Measurements from ENCODE around the gene KCNK5.

DNA sequence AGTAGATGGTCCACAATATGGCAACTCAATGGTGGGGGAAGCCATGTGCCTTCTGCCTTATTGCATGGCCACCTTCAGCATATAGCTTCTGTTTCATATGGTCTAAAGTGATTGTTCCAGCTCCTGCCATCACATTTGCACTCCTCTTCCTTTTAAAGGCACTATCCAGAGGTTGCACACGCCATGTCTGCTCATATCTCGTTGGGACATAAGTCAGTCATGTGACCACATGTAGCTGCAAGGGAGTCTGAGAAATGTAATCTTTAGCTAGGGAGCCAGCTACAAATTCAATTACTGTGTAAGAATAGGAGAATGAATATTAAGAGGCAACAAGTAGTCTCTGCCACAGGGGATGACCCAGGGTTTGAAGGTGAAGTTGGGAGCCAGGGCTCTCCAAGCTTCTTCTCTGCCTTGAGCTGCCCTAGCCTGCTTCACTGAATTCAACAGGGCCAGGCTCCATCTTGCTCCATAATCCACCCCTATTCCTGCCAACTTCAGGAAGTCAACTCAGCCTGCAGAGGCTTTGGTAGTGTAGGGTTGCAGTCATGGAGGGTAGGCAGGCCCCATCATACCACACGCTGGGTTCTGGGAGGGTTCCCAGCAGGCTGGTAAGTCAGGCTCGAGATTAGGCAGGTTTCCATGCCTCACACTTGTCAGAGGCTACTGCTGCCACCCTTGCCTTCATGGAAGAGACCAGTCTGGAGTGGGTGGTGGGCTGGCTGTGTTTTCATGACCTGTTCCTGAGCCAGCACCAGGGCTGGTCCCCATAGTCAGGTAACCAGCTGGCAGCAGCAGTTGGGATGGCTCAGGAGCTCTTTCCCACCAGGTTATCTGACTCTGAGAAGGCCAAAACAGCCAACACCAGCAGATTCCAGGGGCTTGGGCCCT, 57.5 kb downstream of the KCNK5 start:
- TF ChIP-seq, protein P1, sequence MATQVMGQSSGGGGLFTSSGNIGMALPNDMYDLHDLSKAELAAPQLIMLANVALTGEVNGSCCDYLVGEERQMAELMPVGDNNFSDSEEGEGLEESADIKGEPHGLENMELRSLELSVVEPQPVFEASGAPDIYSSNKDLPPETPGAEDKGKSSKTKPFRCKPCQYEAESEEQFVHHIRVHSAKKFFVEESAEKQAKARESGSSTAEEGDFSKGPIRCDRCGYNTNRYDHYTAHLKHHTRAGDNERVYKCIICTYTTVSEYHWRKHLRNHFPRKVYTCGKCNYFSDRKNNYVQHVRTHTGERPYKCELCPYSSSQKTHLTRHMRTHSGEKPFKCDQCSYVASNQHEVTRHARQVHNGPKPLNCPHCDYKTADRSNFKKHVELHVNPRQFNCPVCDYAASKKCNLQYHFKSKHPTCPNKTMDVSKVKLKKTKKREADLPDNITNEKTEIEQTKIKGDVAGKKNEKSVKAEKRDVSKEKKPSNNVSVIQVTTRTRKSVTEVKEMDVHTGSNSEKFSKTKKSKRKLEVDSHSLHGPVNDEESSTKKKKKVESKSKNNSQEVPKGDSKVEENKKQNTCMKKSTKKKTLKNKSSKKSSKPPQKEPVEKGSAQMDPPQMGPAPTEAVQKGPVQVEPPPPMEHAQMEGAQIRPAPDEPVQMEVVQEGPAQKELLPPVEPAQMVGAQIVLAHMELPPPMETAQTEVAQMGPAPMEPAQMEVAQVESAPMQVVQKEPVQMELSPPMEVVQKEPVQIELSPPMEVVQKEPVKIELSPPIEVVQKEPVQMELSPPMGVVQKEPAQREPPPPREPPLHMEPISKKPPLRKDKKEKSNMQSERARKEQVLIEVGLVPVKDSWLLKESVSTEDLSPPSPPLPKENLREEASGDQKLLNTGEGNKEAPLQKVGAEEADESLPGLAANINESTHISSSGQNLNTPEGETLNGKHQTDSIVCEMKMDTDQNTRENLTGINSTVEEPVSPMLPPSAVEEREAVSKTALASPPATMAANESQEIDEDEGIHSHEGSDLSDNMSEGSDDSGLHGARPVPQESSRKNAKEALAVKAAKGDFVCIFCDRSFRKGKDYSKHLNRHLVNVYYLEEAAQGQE (IDR thresholded peaks at IDR 0.05; ENCODE audit: insufficient read depth in 1 of 2, low read depth in 2 of 2, low read length in 2 of 2) = no peak
- no peak for TF ChIP-seq TAF1 (IDR thresholded peaks at IDR 0.05; ENCODE audit: borderline replicate concordance, insufficient read depth, low read length)

Measured in PFSK-1 (cell line).